GM12873 (cell line): Measurements from ENCODE around the gene MME.

Experiments
- TF ChIP-seq, protein P1 (sequence below): IDR thresholded peaks from 2 replicates; pipeline ENCODE4 v1.5.1; 2012; ENCODE audit warnings: low read depth, mild to moderate bottlenecking, moderate library complexity, low read length, control low read depth; ENCODE audit not compliant: insufficient read depth; ENCODE audit errors: missing control alignments

The MME gene

GRCh38 chr3:155194973-155195957 is 115.1 kb downstream of the MME start:
- TF ChIP-seq, protein P1, sequence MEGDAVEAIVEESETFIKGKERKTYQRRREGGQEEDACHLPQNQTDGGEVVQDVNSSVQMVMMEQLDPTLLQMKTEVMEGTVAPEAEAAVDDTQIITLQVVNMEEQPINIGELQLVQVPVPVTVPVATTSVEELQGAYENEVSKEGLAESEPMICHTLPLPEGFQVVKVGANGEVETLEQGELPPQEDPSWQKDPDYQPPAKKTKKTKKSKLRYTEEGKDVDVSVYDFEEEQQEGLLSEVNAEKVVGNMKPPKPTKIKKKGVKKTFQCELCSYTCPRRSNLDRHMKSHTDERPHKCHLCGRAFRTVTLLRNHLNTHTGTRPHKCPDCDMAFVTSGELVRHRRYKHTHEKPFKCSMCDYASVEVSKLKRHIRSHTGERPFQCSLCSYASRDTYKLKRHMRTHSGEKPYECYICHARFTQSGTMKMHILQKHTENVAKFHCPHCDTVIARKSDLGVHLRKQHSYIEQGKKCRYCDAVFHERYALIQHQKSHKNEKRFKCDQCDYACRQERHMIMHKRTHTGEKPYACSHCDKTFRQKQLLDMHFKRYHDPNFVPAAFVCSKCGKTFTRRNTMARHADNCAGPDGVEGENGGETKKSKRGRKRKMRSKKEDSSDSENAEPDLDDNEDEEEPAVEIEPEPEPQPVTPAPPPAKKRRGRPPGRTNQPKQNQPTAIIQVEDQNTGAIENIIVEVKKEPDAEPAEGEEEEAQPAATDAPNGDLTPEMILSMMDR: no peak

GRCh38 chr3:155196131-155197021 is 116.3 kb downstream of the MME start:
- TF ChIP-seq, protein P1: no peak

- TF ChIP-seq, protein P1: no peak
Observed at GRCh38 chr3:155197786-155198185, 117.7 kb downstream of the MME start.

DNA sequence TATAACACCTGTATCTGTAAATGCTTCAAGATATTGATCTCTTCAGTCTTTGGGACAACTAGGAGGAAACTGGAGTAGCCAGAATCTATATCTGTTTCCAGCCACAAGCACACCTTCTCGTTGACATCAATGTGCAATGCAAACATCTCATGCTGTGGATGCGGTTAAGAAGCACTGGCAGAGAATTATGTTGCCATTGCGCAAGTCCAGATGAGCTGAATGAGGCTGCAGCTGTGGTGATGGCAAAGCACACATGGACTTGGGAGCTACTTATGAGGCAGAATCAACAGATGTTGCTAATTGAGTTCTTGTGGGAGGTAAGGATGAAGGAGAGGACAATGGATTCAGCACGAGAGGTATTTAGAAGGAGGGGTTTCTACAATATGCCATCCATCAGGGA is 122.5 kb downstream of the MME start:
- TF ChIP-seq, protein P1: no peak

- TF ChIP-seq, protein P1: no peak
Observed at GRCh38 chr3:155204851-155205250, 124.7 kb downstream of the MME start.

DNA sequence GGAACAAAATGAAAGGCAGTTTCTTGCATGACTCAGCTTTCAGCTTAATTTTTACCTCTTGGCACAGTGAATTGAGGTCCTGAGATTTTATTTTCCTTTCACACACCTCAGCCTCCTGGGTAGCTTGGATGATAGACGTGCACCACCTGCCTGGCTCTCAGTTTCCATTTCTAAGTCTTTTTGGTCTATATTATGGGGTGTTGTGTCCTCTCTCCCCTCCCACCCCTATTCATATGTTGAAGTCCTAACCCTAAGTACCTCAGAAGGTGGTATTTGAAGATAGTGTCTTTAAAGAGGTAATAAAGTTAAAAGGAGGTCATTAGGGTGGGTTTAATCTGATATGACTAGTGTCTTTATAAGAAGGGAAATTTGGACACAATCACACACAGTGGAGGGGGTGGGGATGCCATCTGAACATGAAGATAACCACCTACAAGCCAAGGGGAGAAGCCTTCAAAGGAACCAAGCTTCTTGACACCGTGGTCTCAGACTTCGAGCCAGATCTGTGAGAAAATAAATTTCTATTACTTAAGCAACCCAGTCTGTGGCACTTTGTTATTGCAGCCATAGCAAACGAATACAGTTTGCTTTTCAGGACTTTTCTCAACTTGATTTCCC is 128.2 kb downstream of the MME start:
- TF ChIP-seq, protein P1: no peak
